Measurements from ENCODE around the gene SSTR3. TPM values are rescaled to one million over a fixed set of nuclear protein-coding genes. Genes with fewer than 3 reads are reported as not detected.
A peak's percentile ranks its signal among the peaks of the same experiment; 100 is the strongest.

Gene SSTR3
- total RNA-seq, 1 donor from 2014 or later, result 2.4 TPM

GRCh38 chr22:37177221-37177620 lies 35.1 kb downstream of the SSTR3 start:
- Mint-ChIP-seq H3K4me1 (ENCODE audit: unreplicated experiment) (peaks cover 26% of the 10 kb centered on the region), H3K4me3 (no peak overlapping the region), H3K36me3 (peaks cover 4% of the 10 kb centered on the region), H3K27ac (peak overlapping the region; percentile 46), H3K27me3 (peaks cover 17% of the 10 kb centered on the region), H3K9me3 (no peaks in the 10 kb centered on the region)
- no peak for TF ChIP-seq CTCF (conservative IDR thresholded peaks at IDR 0.05)
- no peak for DNase-seq (ENCODE audit: extremely low spot score, unreplicated experiment)

DNA sequence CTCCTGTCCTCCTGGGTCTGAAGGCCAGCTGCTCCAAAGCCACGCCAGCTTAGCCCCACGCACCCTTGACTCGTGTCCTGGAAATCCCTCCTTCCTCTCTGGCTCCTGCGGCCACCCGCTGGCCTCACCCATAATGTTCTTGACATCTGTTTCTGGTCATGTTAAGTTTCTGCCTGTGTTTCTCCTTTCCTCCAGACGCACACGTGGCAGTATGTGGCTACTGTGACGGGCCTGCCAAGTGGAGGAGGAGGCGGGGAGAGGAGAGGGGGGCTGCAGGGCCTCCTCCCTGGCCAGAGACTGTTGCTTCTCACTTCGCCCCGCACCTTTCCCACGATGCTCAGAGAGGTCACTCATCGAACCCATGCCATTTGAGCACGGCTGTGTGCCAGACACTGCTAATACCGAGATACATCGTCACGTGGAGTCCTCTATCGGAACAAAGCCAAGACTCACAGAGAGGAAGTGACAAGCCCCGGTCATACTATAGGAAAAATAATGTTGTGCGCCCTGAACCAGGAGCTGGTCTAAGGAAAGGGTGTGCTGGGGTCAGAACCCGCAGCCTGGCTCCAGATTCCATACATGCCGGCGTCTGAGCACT lies 35.7 kb downstream of the SSTR3 start:
- peak overlapping the region; percentile 19 for H3K4me3 Mint-ChIP-seq
- DNase-seq (ENCODE audit: extremely low spot score, unreplicated experiment), result no peak
- TF ChIP-seq CTCF (conservative IDR thresholded peaks at IDR 0.05), result no peak
- H3K27ac Mint-ChIP-seq, result no peak overlapping the region
- H3K27me3 Mint-ChIP-seq, result peaks cover 18% of the 10 kb centered on the region
- peaks cover 29% of the 10 kb centered on the region for H3K4me1 Mint-ChIP-seq (ENCODE audit: unreplicated experiment)
- H3K9me3 Mint-ChIP-seq, result no peaks in the 10 kb centered on the region
- peaks cover 4% of the 10 kb centered on the region for H3K36me3 Mint-ChIP-seq

DNA sequence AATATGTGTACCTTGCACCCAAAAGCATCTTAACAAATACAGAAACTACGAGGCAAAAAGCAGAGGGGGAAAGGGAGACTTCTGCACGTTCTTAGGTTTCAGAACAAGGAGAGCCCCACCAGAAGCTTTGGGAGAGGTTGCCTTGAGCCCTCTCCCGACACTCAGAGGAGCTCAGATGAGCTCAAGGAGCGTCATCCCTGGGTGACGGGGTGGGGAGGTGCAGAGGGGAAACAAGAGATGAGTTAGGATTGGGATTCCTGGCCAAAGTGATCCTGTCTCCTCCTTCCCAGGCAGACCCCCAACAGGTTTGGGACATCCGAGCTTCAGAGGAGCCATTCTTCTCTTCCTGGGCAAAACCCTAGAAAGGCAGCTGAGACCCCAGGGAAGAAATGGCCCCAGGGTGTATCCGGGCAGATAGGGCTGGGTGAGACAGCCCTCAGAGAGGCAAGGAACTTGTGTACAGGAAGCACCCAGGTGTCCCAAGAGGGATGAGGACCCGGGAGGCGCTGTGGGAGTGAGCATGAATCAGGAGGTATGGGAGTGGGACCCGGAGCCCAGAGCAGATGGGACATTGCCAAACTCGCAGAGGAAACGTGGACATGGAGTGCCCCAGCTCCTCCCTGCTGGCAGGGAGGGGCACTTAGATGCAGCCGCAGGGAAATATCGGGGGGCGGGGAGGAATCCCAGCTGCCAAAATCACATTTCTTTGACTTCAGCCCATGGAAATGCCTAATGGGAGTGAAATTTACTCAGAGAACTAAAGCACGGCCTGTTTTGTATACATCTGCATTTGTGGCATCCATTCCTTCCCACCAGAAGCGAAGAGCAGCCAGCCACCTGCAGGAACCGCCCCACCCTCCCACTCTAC lies 36.6 kb downstream of the SSTR3 start:
- Mint-ChIP-seq H3K9me3 (no peaks in the 10 kb centered on the region), H3K36me3 (peaks cover 4% of the 10 kb centered on the region), H3K4me3 (no peak overlapping the region), H3K4me1 (ENCODE audit: unreplicated experiment) (peaks cover 33% of the 10 kb centered on the region), H3K27ac (no peak overlapping the region), H3K27me3 (peaks cover 23% of the 10 kb centered on the region)
- no peak for TF ChIP-seq CTCF (conservative IDR thresholded peaks at IDR 0.05)
- no peak for DNase-seq (ENCODE audit: extremely low spot score, unreplicated experiment)

GRCh38 chr22:37174964-37175363 lies 37.3 kb downstream of the SSTR3 start:
- H3K27me3 Mint-ChIP-seq, result peaks cover 23% of the 10 kb centered on the region
- no peaks in the 10 kb centered on the region for H3K9me3 Mint-ChIP-seq
- no peak overlapping the region for H3K4me3 Mint-ChIP-seq
- H3K4me1 Mint-ChIP-seq (ENCODE audit: unreplicated experiment), result peaks cover 33% of the 10 kb centered on the region
- H3K36me3 Mint-ChIP-seq, result peaks cover 4% of the 10 kb centered on the region
- H3K27ac Mint-ChIP-seq, result no peak overlapping the region
- no peak for DNase-seq (ENCODE audit: extremely low spot score, unreplicated experiment)
- TF ChIP-seq CTCF (conservative IDR thresholded peaks at IDR 0.05), result no peak

- no peak for TF ChIP-seq CTCF (conservative IDR thresholded peaks at IDR 0.05)
- peaks cover 29% of the 10 kb centered on the region for H3K4me1 Mint-ChIP-seq (ENCODE audit: unreplicated experiment)
- peaks cover 23% of the 10 kb centered on the region for H3K27me3 Mint-ChIP-seq
- H3K9me3 Mint-ChIP-seq, result no peaks in the 10 kb centered on the region
- DNase-seq (ENCODE audit: extremely low spot score, unreplicated experiment), result no peak
- H3K4me3 Mint-ChIP-seq, result no peak overlapping the region
- H3K27ac Mint-ChIP-seq, result no peak overlapping the region
- H3K36me3 Mint-ChIP-seq, result peaks cover 4% of the 10 kb centered on the region
Observed at GRCh38 chr22:37173709-37174108, 38.6 kb downstream of the SSTR3 start.
